DMS153 treated with DMSO at 0.1 percent for 48 hours (cell line): ENCODE measurements around the gene CCDC171.
"Not testable (repeated sequence)": the region's sequence is repeated elsewhere in the genome, so short reads cannot be mapped to it uniquely, and the experiment has no call there.

Experiments used
- DNase-seq: peaks from one replicate; lab custom pipeline; 2025; ENCODE audit not compliant: unreplicated experiment; lab: John Stamatoyannopoulos, UW

The CCDC171 gene

GRCh38 chr9:15552636-15553527 is at the start of gene CCDC171:
Gene CCDC171, plus strand, starts transcription at chr9:15553043. Its CDS starts 11,046 bp downstream, at chr9:15564089.
- peak; percentile 85 for DNase-seq

GRCh38 chr9:15505921-15506320 is 46.9 kb upstream of the CCDC171 start:
- no peak for DNase-seq

DNA sequence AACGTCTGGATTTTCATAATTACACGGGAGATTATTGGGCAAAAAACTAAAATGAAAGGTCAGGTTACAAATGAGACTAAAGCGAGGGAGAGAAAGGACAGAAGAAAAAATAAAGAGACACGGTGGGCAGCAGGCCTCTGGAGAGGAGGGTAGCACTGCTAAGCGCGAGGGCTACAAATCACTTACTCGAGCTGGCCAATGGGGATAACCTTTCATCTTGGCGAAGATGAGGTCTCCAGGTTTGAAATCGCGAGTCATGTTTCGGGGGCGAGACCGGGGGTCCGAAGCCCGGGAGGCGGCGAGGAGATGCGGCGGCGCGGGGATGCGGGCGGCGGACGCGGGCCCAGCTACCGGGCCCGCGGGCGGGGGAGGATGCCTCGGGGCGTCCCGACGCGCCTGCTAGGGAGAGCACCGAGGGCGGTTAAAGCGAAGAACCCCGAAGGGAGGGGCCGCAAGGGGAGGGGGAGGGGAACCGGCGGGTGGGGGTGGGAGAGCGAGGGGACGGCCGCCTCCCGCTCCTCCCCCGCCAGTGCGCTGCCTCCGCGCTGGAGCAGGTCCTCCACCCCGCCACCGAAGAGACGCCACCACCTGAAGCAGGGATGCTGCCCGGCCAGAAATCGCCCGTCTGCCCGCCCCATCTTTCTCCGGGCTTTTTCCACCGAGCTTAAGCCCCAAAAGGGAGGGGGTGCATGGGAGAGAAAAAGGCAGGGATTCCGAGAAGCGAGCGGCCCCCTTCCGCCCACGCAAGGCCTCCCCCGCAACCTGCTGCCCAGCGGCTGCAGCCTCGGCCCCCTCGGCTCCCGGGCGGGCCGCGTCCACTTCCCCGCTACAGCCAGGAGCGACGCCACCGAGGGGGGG is 42.7 kb upstream of the CCDC171 start:
- DNase-seq, result no peak

GRCh38 chr9:15510789-15511575 is 41.9 kb upstream of the CCDC171 start, which contains the start of gene PSIP1:
Gene PSIP1, minus strand, starts transcription at chr9:15510970. Its CDS starts 782 bp downstream, at chr9:15510188.
- DNase-seq, result peak; percentile 73

DNA sequence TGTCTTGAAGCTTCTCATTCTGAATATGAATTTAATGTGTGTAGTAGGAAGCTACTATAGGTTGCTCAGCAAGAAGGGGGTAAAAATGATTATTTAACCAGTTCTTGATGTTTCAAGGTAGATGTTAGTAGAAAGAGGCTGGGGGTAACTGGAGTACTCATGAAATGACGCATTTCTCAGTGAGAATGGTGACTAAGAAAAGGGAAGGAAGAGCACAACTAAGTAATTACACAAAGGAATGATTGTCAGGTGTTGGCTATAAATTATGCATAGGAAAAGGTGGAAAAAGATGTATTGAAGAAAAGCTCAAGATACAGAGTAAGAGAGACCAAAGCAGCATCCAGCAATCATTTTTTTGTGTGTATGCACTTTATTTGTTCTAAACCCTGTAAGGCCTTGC is 40.6 kb upstream of the CCDC171 start:
- peak; percentile 34 for DNase-seq

DNA sequence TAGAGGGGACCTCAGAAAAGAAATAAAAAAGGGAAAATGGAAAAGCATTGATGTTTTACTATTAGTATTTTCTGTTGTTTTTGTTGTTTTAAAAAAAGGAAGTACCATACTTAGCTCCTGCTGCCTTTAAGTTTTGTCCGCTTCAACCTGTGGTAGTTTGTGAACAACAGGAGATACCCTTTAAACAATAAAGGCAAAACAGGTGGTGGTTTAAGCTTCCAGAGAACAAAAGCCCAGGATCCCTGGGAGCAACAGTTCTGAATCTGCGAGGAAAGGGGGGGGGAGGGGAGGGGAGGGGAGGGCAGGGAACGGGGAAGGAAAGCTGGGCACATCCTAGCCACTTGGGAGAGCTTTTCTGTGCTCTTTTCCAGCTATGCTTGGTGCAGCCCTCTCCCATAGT is 40.0 kb upstream of the CCDC171 start:
- no peak for DNase-seq

GRCh38 chr9:15513335-15513734 is 39.5 kb upstream of the CCDC171 start:
- no peak for DNase-seq

DNA sequence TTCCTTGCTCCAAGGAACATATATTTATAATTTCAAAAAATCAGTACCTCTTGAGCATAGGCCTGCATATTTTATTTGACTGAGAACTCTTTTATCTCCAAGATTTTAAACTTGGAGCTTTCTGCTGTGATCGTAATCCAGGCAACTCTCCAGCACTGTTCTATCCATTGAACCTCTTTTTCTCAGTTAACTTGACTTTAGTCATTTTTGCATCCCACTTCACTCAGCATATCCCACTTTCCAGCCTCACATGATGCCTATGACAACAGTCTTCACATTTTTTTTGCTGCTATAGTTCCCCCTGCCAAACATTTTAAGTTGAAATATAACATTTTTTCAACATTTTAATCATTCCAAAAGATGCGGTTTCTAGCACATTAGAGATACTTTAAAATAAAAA is 33.0 kb upstream of the CCDC171 start:
- DNase-seq, result no peak

- no peak for DNase-seq
These were observed 31.6 kb upstream of the CCDC171 start for GRCh38 chr9:15521254-15521653.

GRCh38 chr9:15522130-15522755 is 30.6 kb upstream of the CCDC171 start:
- no peak for DNase-seq

- DNase-seq, result no peak
These were observed 27.9 kb upstream of the CCDC171 start for GRCh38 chr9:15524845-15525455.

DNA sequence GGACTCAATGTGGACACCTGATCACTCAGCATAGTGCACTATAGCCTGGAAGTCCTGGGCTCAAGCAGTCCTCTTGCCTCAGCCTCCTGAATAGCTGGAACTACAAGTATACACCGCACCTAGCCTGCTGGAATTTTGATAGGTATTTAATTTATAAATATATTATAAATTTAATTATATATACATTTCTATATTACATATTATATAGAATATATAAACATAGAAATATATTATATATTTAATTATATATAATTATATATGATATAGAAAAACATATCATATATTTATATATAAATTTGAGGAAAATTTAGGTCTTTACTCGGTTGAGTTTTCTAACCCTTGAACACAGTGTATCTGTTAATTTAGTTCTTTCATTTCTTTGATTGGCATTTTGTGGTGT is 26.9 kb upstream of the CCDC171 start:
- DNase-seq, result no peak

GRCh38 chr9:15527035-15527434 is 25.8 kb upstream of the CCDC171 start:
- not testable (repeated sequence) for DNase-seq

GRCh38 chr9:15529566-15530324 is 23.1 kb upstream of the CCDC171 start:
- DNase-seq, result no peak

DNA sequence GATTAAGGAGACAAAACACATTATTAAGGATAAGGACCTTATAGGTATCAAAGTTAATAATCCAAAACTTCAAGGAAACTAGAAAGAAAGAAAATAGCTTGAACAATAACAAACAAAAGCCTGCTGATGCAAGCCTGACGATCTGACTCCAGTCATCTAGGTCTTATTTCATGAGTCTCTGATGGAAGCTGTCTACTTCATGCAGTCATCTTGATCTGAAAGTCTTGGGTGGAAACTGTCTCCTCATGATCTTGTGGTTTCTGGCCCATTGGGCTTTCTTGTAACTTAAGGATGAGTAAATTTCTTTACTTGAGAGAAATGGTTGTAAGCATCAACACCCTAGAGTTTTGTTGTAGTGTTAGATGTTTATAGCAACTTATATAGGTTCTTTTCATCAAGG is 21.5 kb upstream of the CCDC171 start:
- no peak for DNase-seq

GRCh38 chr9:15541872-15542271 is 11.0 kb upstream of the CCDC171 start:
- DNase-seq, result no peak

DNA sequence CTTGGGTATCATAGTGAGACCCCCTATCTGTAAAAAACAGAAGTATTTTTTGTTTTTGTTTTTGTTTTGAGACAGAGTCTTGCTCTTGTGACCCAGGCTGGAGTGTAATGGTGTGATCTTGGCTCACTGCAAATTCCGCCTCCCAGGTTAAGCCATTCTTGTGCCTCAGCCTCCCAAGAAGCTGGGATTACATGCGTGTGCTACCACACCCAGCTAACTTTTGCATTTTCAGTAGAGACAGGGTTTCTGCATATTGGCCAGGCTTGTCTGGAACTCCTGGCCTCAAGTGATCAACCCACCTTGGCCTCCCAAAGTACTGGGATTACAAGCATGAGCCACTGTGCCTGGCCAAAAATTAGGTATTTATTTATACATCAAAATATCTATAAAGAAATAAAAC is 10.2 kb upstream of the CCDC171 start:
- DNase-seq, result no peak

DNA sequence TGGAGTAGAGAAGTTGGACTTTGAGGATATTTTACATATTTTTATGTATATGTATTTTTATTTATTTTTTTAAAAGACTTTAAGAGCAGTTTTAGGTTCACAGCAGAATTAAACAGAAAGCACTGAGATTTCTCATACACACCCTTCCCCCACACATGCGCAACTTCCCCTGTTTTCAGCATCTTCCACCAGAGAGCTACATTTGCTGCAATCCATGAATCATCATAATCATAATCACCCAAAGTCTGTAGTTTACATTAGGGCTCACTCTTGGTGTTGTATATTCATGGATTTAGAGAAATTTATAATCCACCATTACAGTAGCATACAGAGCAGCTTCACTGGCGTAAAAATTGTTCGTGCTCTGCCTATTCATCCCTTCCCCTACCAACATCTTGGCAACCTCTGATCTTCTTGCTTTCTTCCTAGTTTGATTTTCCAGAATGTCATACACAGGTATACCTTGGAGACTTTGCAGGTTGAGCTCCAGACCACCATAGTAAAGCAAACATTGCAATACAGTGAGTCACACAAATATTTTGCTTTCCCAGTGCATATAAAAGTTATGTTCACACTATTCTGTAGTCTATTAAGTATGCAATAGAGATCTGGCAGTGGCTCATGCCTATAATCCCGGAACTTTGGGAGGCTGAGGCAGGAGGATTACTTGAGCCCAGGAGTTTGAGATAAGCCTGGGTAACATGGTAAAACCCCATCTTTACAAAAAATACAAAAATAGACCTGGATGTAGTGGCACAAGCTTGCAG is 9.6 kb upstream of the CCDC171 start:
- DNase-seq, result no peak

DNA sequence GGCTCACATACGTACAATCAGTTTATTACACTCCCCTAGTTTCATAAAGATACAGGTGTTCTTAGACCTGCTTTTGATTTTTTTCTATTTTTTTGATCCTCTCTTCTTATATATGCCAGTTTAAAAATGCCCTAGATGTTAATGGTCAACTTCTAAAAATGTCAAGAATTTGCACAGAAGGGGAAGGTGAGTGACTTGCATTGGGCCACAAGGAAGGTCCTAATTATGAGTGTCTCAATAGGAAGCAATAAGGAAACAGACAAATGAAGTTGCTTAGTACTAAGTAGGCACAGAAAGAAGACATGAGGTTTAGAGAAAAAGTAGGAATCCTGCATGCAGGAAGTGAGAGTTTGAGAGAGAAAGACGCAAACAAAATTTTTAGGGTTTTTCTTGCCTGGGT is 3.2 kb upstream of the CCDC171 start:
- DNase-seq, result no peak
